GM23248 (cell line): ENCODE data around the gene SLC25A48. TPM values are rescaled to one million over a fixed set of nuclear protein-coding genes. Genes with fewer than 3 reads are reported as not detected.

ENCODE experiments used
- DNase-seq: peaks from one replicate; pipeline ENCODE4 v3.0.0-alpha.2; 2015
- H2AFZ ChIP-seq: fragments of 200-600 bp; sonication (generic); 2 replicates; pipeline ENCODE4 v1.6.1; 2016; ENCODE audit warnings: antibody characterized with exemption
- H3F3A ChIP-seq: fragments of 200-600 bp; sonication (generic); 2 replicates; pipeline ENCODE4 v1.6.1; 2016; ENCODE audit warnings: mild to moderate bottlenecking, antibody characterized with exemption, mixed run types; ENCODE audit not compliant: insufficient read depth
- H3K27ac ChIP-seq: fragments of 200-600 bp; sonication (generic); 2 replicates; pipeline ENCODE4 v1.5.1; 2016; ENCODE audit warnings: mild to moderate bottlenecking
- H3K27me3 ChIP-seq: fragments of 200-600 bp; sonication (generic); replicated peaks from 2 replicates; pipeline ENCODE4 v1.6.1; 2016; ENCODE audit warnings: mild to moderate bottlenecking; ENCODE audit not compliant: insufficient read depth
- H3K36me3 ChIP-seq: fragments of 200-600 bp; sonication (generic); 2 replicates; pipeline ENCODE4 v1.6.1; 2016; ENCODE audit warnings: low read depth, mild to moderate bottlenecking
- H3K4me1 ChIP-seq: fragments of 200-600 bp; sonication (generic); 2 replicates; pipeline ENCODE4 v1.6.1; 2016; ENCODE audit warnings: mild to moderate bottlenecking; ENCODE audit not compliant: insufficient read depth
- H3K4me2 ChIP-seq: fragments of 200-600 bp; sonication (generic); one replicate; pipeline ENCODE4 v1.6.1; 2016; ENCODE audit warnings: mild to moderate bottlenecking; ENCODE audit not compliant: unreplicated experiment
- H3K4me3 ChIP-seq: fragments of 200-600 bp; sonication (generic); 2 replicates; pipeline ENCODE4 v1.5.1; 2016; ENCODE audit warnings: mild to moderate bottlenecking
- H3K79me2 ChIP-seq: fragments of 200-600 bp; sonication (generic); 2 replicates; pipeline ENCODE4 v1.6.1; 2016; ENCODE audit warnings: mild to moderate bottlenecking; ENCODE audit not compliant: insufficient read depth
- H3K9ac ChIP-seq: fragments of 200-600 bp; sonication (generic); 2 replicates; pipeline ENCODE4 v1.6.1; 2016; ENCODE audit warnings: mild to moderate bottlenecking
- H3K9me2 ChIP-seq: fragments of 200-600 bp; sonication (generic); 2 replicates; pipeline ENCODE4 v1.6.1; 2016; ENCODE audit warnings: mixed run types, mild to moderate bottlenecking, moderate library complexity; ENCODE audit not compliant: insufficient read depth
- H3K9me3 ChIP-seq: fragments of 200-600 bp; sonication (generic); one replicate; pipeline ENCODE4 v1.6.1; 2017; ENCODE audit warnings: low read depth
- H4K20me1 ChIP-seq: fragments of 200-600 bp; sonication (generic); 2 replicates; pipeline ENCODE4 v1.6.0; 2016; ENCODE audit not compliant: insufficient read depth
- EZH2 ChIP-seq: fragments of 200-600 bp; sonication (generic); IDR thresholded peaks from 2 replicates; pipeline ENCODE4 v1.6.1; 2018; ENCODE audit warnings: antibody characterized with exemption, mild to moderate bottlenecking; ENCODE audit not compliant: insufficient read depth, poor library complexity, severe bottlenecking
- EZH2phosphoT487 ChIP-seq: fragments of 200-600 bp; sonication (generic); IDR thresholded peaks from 2 replicates; pipeline ENCODE4 v1.6.1; 2018; ENCODE audit warnings: antibody characterized with exemption, moderate library complexity, mild to moderate bottlenecking, low read depth; ENCODE audit not compliant: insufficient read depth
- WGBS, 2 experiments: methylation state at CpG; one replicate each; pipeline ENCODE4 v1.1.6; 2015 to 2017; ENCODE audit warnings: low lambda C conversion rate in 2 of 2, low coverage in 1 of 2; ENCODE audit errors: missing lambda C conversion rate in 2 of 2; 5-methylcytosine and 5-hydroxymethylcytosine counted together
- in situ Hi-C: fragments of 300-500 bp; cut with MboI; formaldehyde crosslinking; loops from 2 replicates; pipeline ENCODE4 v1.15.0; 2020
- polyA plus RNA-seq: library from polyadenylated mRNA; unstranded; fragments of >200 nt; fragmentation: Nextera tagmentation; extraction: Ambion mirVana; gene quantifications from 2 replicates; pipeline ENCODE4 v1.2.1, GENCODE V29; 2016
- total RNA-seq: library from RNA; depleted of rRNA; stranded (reverse); fragments of >200 nt; shearing (Covaris generic); gene quantifications from 2 replicates; pipeline ENCODE4 v1.2.3, GENCODE V29; 2014

Gene SLC25A48
- total and polyA plus RNA-seq, 2 experiments from 2014 or later: not detected

DNA sequence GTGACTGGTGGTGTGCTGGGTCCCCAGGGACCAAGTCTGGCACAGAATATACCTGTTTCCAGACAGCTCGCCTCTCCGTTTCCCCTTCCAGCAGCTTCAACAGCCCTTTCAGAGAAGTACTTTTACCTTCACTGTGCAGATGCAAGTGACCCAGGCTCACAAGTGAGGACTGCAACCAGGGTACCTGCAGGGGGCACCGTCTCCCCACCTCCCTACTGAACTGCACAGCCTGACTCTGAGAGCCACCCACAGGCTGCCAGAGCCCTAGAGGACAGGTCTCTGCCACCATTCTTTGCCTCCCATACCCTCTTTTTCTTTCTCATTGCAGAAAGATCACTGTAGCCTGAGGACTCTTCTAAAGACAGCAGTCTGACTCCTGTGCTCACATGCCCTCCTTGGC, 45.8 kb downstream of the SLC25A48 start:
- in situ Hi-C loops: loop anchor here (10.0 to 25.0 kb wide), 2 partner anchors 305 to 882 kb away; no protein-coding TSS in a partner anchor
- no peak overlapping the region for H2AFZ ChIP-seq
- H3K4me1 ChIP-seq: peaks cover 10% of the 10 kb centered on the region; the same call in 1 of the 2 replicates
- DNase-seq: peak; percentile 32
- H3K9me2 ChIP-seq: no peaks in the 10 kb centered on the region
- H3K27ac ChIP-seq: no peak overlapping the region
- H3K79me2 ChIP-seq: no peaks in the 10 kb centered on the region
- no peak overlapping the region for H3K4me3 ChIP-seq
- no peaks in the 10 kb centered on the region for H3K9me3 ChIP-seq
- WGBS, 2 experiments: 71 to 88% methylated on average over 3 of the region's 3 CpGs
- H4K20me1 ChIP-seq: no peaks in the 10 kb centered on the region
- no peaks in the 10 kb centered on the region for H3F3A ChIP-seq
- H3K9ac ChIP-seq: no peak overlapping the region
- TF ChIP-seq EZH2phosphoT487 (no peak), EZH2 (no peak)
- peaks cover 5% of the 10 kb centered on the region; the same call in 1 of the 2 replicates for H3K27me3 ChIP-seq
- H3K36me3 ChIP-seq: no peaks in the 10 kb centered on the region
- H3K4me2 ChIP-seq: no peak overlapping the region

DNA sequence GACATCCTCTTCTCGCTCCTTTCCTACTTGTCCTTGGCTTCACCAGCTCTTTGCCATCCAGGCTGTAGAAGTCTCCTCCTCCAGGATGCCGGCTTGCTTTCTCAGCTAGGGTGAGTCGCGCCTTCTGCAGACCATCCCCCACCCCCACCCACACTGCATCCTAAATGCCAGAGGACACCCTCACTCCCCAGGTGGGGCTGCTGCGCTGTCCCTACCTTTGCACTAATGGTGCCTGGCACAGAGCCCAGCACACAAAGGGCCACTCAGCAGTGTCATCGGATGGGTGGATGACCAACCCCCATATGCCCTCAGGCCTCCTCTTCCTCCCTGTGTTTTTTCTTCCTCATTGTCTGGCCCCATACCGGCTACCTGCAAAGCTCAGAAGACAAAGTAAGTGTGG, 46.3 kb downstream of the SLC25A48 start:
- Histone ChIP-seq H3F3A (no peaks in the 10 kb centered on the region), H4K20me1 (no peaks in the 10 kb centered on the region), H3K9me3 (no peaks in the 10 kb centered on the region), H3K27me3 (no peaks in the 10 kb centered on the region; the same call in 1 of the 2 replicates), H2AFZ (no peak overlapping the region), H3K9ac (no peak overlapping the region), H3K4me3 (no peak overlapping the region), H3K9me2 (no peaks in the 10 kb centered on the region), H3K4me2 (no peak overlapping the region), H3K36me3 (no peaks in the 10 kb centered on the region), H3K79me2 (no peaks in the 10 kb centered on the region), H3K27ac (no peak overlapping the region), H3K4me1 (peaks cover 10% of the 10 kb centered on the region; the same call in 1 of the 2 replicates)
- peak; percentile 23 for DNase-seq
- TF ChIP-seq EZH2phosphoT487: no peak
- no peak for TF ChIP-seq EZH2
- in situ Hi-C loops: loop anchor here (10.0 to 25.0 kb wide), 2 partner anchors 304 to 882 kb away; no protein-coding TSS in a partner anchor
- WGBS, 2 experiments: 67 to 75% methylated on average over 6 to 7 of the region's 7 CpGs

- no peaks in the 10 kb centered on the region for H3F3A ChIP-seq
- H3K9me3 ChIP-seq: no peaks in the 10 kb centered on the region
- H3K79me2 ChIP-seq: no peaks in the 10 kb centered on the region
- H4K20me1 ChIP-seq: no peaks in the 10 kb centered on the region
- WGBS, 2 experiments: 3 to 7% methylated on average over 3 to 4 of the region's 4 CpGs
- no peak overlapping the region for H3K4me3 ChIP-seq
- in situ Hi-C loops: loop anchor here (10.0 to 25.0 kb wide), 2 partner anchors 304 to 881 kb away; no protein-coding TSS in a partner anchor
- H3K27ac ChIP-seq: no peak overlapping the region
- peak; percentile 11 for DNase-seq
- peaks cover 10% of the 10 kb centered on the region; the same call in 1 of the 2 replicates for H3K4me1 ChIP-seq
- TF ChIP-seq EZH2: no peak
- TF ChIP-seq EZH2phosphoT487: no peak
- H3K4me2 ChIP-seq: no peak overlapping the region
- H2AFZ ChIP-seq: no peak overlapping the region
- H3K9me2 ChIP-seq: no peaks in the 10 kb centered on the region
- H3K9ac ChIP-seq: no peak overlapping the region
- no peaks in the 10 kb centered on the region; the same call in 1 of the 2 replicates for H3K27me3 ChIP-seq
- H3K36me3 ChIP-seq: no peaks in the 10 kb centered on the region
These were observed 46.8 kb downstream of the SLC25A48 start for GRCh38 chr5:135881244-135881643.

GRCh38 chr5:135881819-135882218, 47.4 kb downstream of the SLC25A48 start:
- no peaks in the 10 kb centered on the region for H3K9me2 ChIP-seq
- H3K9me3 ChIP-seq: no peaks in the 10 kb centered on the region
- in situ Hi-C loops: loop anchor here (10.0 to 25.0 kb wide), 2 partner anchors 303 to 880 kb away; no protein-coding TSS in a partner anchor
- H4K20me1 ChIP-seq: no peaks in the 10 kb centered on the region
- H3K4me1 ChIP-seq: peaks cover 10% of the 10 kb centered on the region; the same call in 1 of the 2 replicates
- no peaks in the 10 kb centered on the region for H3K79me2 ChIP-seq
- DNase-seq: no peak
- no peak overlapping the region for H2AFZ ChIP-seq
- H3F3A ChIP-seq: no peaks in the 10 kb centered on the region
- WGBS, 2 experiments: 50 to 72% methylated on average over 3 of the region's 3 CpGs
- no peak overlapping the region for H3K4me2 ChIP-seq
- H3K9ac ChIP-seq: no peak overlapping the region
- H3K36me3 ChIP-seq: no peaks in the 10 kb centered on the region
- H3K27ac ChIP-seq: no peak overlapping the region
- no peaks in the 10 kb centered on the region; the same call in 1 of the 2 replicates for H3K27me3 ChIP-seq
- H3K4me3 ChIP-seq: no peak overlapping the region
- TF ChIP-seq EZH2phosphoT487 (no peak), EZH2 (no peak)

DNA sequence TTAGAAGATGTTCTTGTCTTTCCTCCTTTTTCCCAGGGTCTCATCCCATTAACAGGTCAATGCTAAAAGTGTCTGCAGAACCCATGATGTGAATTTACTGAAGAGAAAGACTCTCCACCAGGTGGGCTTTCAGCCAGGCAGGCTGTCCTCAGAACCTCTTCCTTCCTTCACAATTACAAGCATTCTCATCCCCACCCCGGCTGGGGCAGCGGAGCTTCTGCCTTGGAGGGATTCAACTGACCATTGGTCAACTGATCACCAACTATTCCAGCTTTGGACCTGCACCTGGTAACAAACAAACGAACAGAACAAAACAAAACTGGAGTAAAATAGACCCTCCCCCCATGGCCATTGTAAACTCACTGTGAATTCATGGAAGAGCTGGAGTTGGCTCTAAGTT, 48.6 kb downstream of the SLC25A48 start:
- Histone ChIP-seq H3K36me3 (no peaks in the 10 kb centered on the region), H3K4me2 (no peak overlapping the region), H3K27me3 (no peaks in the 10 kb centered on the region; the same call in 1 of the 2 replicates), H3K9me3 (no peaks in the 10 kb centered on the region), H3K9me2 (no peaks in the 10 kb centered on the region), H3F3A (no peaks in the 10 kb centered on the region), H3K79me2 (no peaks in the 10 kb centered on the region), H3K4me1 (peaks cover 15% of the 10 kb centered on the region; the same call in 1 of the 2 replicates), H3K9ac (no peak overlapping the region), H2AFZ (no peak overlapping the region), H3K4me3 (no peak overlapping the region), H3K27ac (no peak overlapping the region), H4K20me1 (no peaks in the 10 kb centered on the region)
- WGBS, 2 experiments: 76 to 79% methylated on average over 3 of the region's 3 CpGs
- in situ Hi-C loops: loop anchor here (10.0 to 25.0 kb wide), 2 partner anchors 302 to 879 kb away; no protein-coding TSS in a partner anchor
- TF ChIP-seq EZH2phosphoT487: no peak
- TF ChIP-seq EZH2: no peak
- DNase-seq: no peak
